ENCODE measurements around the gene SIRT1.

DNA sequence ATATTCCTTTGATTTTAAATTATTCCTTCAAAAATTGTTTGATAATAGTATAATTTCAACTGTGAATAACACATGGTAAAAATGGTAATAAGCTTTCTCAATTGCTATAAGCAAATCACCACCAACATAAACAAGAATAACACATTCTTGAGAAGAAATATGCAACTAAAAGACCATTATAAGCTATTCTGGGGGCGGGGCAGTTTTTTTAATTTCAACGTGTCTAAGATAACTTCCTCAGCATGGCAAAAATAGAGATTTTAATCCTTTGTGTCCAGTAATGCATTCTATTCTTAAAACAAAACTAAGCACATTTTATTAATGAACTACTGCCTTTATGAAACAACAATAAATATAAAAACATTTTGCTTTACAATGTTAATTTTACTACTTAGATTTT lies 48.0 kb upstream of the SIRT1 start:
- no peak for TF ChIP-seq CTCF (IDR thresholded peaks at IDR 0.05; ENCODE audit: insufficient read depth, low read length, poor library complexity, severe bottlenecking)
- no peak for TF ChIP-seq EZH2phosphoT487 (conservative IDR thresholded peaks at IDR 0.05; ENCODE audit: low read length)

All from SU-DHL-6 (cell line).